Memory B cell (primary cell): Measurements from ENCODE around the gene TENM3.

ENCODE experiments used
- ATAC-seq: fragments of 150-1000 bp; cut with Tn5 transposase; 2 replicates; pipeline ENCODE4 v1.10.0; 2021; ENCODE audit warnings: low read depth, mild to moderate bottlenecking, moderate library complexity
- DNase-seq, 2 donors: peaks; one replicate each; pipeline ENCODE4 v3.0.0; 2022; ENCODE audit warnings: low spot score in 2 of 2
- H3K27ac Mint-ChIP-seq: one replicate; pipeline ENCODE4 v1.8.0; 2022; ENCODE audit warnings: mild to moderate bottlenecking, moderate library complexity, mixed read lengths
- H3K27me3 Mint-ChIP-seq: one replicate; pipeline ENCODE4 v1.8.0; 2022; ENCODE audit warnings: mixed read lengths
- H3K36me3 Mint-ChIP-seq: one replicate; pipeline ENCODE4 v1.8.0; 2022; ENCODE audit warnings: mild to moderate bottlenecking, mixed read lengths
- H3K4me1 Mint-ChIP-seq: one replicate; pipeline ENCODE4 v1.8.0; 2022; ENCODE audit warnings: mixed read lengths
- H3K4me3 Mint-ChIP-seq: one replicate; pipeline ENCODE4 v1.8.0; 2022; ENCODE audit warnings: mild to moderate bottlenecking, moderate library complexity, mixed read lengths
- H3K9me3 Mint-ChIP-seq: one replicate; pipeline ENCODE4 v1.8.0; 2022; ENCODE audit warnings: mixed read lengths

The TENM3 gene

DNA sequence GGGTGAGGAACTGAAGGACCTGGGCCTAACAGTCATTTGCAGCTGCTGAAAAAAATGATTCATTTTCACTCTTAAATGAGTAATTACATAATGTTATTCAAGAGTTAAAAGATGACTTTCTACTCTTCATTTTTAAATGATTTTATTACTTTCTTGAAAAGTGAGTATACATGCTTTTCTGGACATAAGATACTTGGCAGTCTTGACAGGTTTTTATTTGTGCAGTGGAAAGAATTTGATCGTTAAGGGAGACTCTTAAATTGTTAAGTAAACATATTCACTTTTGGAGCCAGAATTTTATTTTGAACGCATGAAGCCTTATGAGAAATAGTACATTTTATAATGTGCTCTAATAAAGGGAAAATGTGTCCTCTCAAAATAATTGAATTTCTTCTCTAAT lies 245.7 kb downstream of the TENM3 start:
- H3K27ac Mint-ChIP-seq = no peak overlapping the region

DNA sequence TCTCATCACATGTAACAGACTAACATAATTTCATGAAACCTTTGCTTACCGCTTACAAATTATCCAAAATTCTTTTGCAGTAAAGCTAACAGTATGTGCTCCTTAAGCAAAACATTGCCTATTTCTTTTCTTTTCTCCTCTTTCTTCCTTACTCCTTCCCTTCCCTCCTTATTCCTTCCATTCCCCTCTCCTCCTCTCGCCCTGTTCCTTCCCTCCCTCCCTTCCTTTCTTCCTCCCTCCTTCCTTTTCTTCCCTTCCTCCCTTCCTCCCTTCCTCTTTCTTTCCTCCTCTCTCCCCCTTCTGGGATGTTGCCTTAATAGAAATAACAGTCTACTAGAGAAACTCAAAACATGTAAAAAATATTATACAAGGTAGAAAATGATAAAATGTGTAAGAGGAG lies 246.4 kb downstream of the TENM3 start:
- Mint-ChIP-seq H3K4me3 (no peak overlapping the region), H3K9me3 (no peaks in the 10 kb centered on the region), H3K36me3 (no peaks in the 10 kb centered on the region), H3K4me1 (no peaks in the 10 kb centered on the region), H3K27me3 (peaks cover 6% of the 10 kb centered on the region), H3K27ac (no peak overlapping the region)
- ATAC-seq = no peak
- no peak for DNase-seq

More for the DNA sequence above, 245.7 kb downstream of the TENM3 start:
- Mint-ChIP-seq H3K4me3 (no peak overlapping the region), H3K27me3 (peaks cover 6% of the 10 kb centered on the region), H3K36me3 (no peaks in the 10 kb centered on the region), H3K9me3 (no peaks in the 10 kb centered on the region), H3K4me1 (no peaks in the 10 kb centered on the region)
- DNase-seq = no peak
- ATAC-seq = no peak

DNA sequence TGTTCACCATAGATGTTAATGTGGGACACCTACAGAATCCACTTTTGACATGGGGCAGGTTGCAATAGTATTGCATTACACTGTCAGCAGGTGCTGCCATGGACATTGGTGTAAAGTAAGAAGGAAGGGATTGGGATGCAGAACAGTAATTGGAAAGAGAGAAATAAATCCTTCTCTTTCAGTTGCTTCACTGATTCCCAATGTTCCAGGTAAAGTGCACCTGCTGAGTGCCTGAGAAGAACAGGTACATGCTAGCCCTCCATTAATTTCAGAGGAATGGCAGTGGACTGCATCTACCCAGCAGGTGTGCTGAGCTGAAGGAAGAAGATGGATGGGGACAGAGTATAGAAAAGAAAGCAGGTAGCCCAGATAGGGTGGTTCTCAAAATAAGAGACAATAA lies 248.5 kb downstream of the TENM3 start:
- Mint-ChIP-seq H3K4me3 (no peak overlapping the region), H3K9me3 (no peaks in the 10 kb centered on the region), H3K27me3 (peaks cover 3% of the 10 kb centered on the region), H3K36me3 (no peaks in the 10 kb centered on the region), H3K4me1 (no peaks in the 10 kb centered on the region), H3K27ac (no peak overlapping the region)
- DNase-seq (no peak), ATAC-seq (no peak)

GRCh38 chr4:182492423-182492822 lies 249.2 kb downstream of the TENM3 start:
- no peak overlapping the region for H3K27ac Mint-ChIP-seq
- H3K36me3 Mint-ChIP-seq = no peaks in the 10 kb centered on the region
- peaks cover 3% of the 10 kb centered on the region for H3K27me3 Mint-ChIP-seq
- ATAC-seq (no peak), DNase-seq (no peak)
- H3K9me3 Mint-ChIP-seq = no peaks in the 10 kb centered on the region
- H3K4me1 Mint-ChIP-seq = no peaks in the 10 kb centered on the region
- H3K4me3 Mint-ChIP-seq = no peak overlapping the region

GRCh38 chr4:182493377-182493776 lies 250.2 kb downstream of the TENM3 start:
- DNase-seq = no peak
- no peaks in the 10 kb centered on the region for H3K9me3 Mint-ChIP-seq

GRCh38 chr4:182494103-182494502 lies 250.9 kb downstream of the TENM3 start:
- H3K36me3 Mint-ChIP-seq = no peaks in the 10 kb centered on the region
- no peaks in the 10 kb centered on the region for H3K9me3 Mint-ChIP-seq
- DNase-seq = no peak
- no peak overlapping the region for H3K4me3 Mint-ChIP-seq
- ATAC-seq = no peak
- H3K4me1 Mint-ChIP-seq = no peaks in the 10 kb centered on the region
- peaks cover 1% of the 10 kb centered on the region for H3K27me3 Mint-ChIP-seq
- H3K27ac Mint-ChIP-seq = no peak overlapping the region

More at GRCh38 chr4:182493377-182493776, 250.2 kb downstream of the TENM3 start:
- H3K27me3 Mint-ChIP-seq = peaks cover 1% of the 10 kb centered on the region
- ATAC-seq = no peak
- no peak overlapping the region for H3K27ac Mint-ChIP-seq
- H3K36me3 Mint-ChIP-seq = no peaks in the 10 kb centered on the region
- no peak overlapping the region for H3K4me3 Mint-ChIP-seq
- H3K4me1 Mint-ChIP-seq = no peaks in the 10 kb centered on the region

- Mint-ChIP-seq H3K36me3 (no peaks in the 10 kb centered on the region), H3K4me1 (no peaks in the 10 kb centered on the region), H3K4me3 (no peak overlapping the region), H3K27me3 (peaks cover 1% of the 10 kb centered on the region), H3K27ac (no peak overlapping the region), H3K9me3 (no peaks in the 10 kb centered on the region)
- no peak for ATAC-seq
- DNase-seq = no peak
Observed at GRCh38 chr4:182495031-182495430, 251.8 kb downstream of the TENM3 start.

- DNase-seq = no peak
- Mint-ChIP-seq H3K27me3 (peaks cover 1% of the 10 kb centered on the region), H3K4me1 (no peaks in the 10 kb centered on the region), H3K4me3 (no peak overlapping the region), H3K9me3 (no peaks in the 10 kb centered on the region), H3K36me3 (no peaks in the 10 kb centered on the region), H3K27ac (no peak overlapping the region)
- ATAC-seq = no peak
Observed at GRCh38 chr4:182495645-182496385, 252.6 kb downstream of the TENM3 start.

DNA sequence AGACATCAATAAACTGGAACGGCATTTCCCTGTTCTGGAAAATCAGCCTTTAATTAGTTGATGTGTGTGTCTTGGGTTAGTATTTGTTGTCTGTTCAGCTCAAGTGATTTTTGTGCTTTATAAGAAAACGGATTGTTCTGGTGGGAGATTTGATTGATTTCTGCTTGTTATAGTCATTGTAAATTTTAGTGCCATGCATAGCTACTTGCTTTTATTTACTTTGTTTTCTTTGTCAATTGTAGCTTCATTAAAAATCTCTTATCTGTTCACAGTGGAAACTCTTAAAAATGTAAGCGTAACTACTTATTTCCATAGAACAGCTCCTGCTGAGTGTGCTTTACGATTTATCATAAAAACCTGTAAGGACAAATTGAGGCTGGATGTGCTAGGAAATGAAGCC lies 253.2 kb downstream of the TENM3 start:
- Mint-ChIP-seq H3K4me1 (no peaks in the 10 kb centered on the region), H3K27ac (no peak overlapping the region), H3K27me3 (peaks cover 1% of the 10 kb centered on the region), H3K9me3 (no peaks in the 10 kb centered on the region), H3K36me3 (no peaks in the 10 kb centered on the region), H3K4me3 (no peak overlapping the region)
- DNase-seq (no peak), ATAC-seq (no peak)

DNA sequence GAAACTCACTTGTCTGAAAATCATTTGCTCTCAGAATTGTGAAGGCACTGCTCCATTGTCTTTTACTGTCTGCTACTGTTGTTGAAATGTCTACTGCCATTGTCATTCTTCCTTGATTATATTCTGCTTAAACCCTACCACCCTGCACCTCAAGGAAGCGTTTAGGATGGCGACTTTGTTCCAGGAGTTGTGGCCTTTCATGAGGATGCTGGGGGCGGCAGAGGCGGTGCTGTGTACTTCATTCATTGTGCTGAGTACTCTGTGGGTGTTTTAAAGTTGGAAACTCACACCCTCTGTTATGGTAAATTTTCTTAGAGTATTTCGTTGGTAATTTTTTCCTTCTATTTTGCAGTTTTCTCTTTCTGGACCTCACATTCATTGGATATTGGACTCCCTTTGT lies 258.9 kb downstream of the TENM3 start:
- no peak for ATAC-seq
- Mint-ChIP-seq H3K27ac (no peak overlapping the region), H3K4me1 (no peaks in the 10 kb centered on the region), H3K27me3 (peaks cover 4% of the 10 kb centered on the region), H3K9me3 (no peaks in the 10 kb centered on the region), H3K4me3 (no peak overlapping the region), H3K36me3 (no peaks in the 10 kb centered on the region)
- no peak for DNase-seq

- H3K9me3 Mint-ChIP-seq = no peaks in the 10 kb centered on the region
- peaks cover 4% of the 10 kb centered on the region for H3K27me3 Mint-ChIP-seq
- ATAC-seq (no peak), DNase-seq (no peak)
- no peak overlapping the region for H3K4me3 Mint-ChIP-seq
- no peaks in the 10 kb centered on the region for H3K36me3 Mint-ChIP-seq
- H3K4me1 Mint-ChIP-seq = no peaks in the 10 kb centered on the region
- H3K27ac Mint-ChIP-seq = no peak overlapping the region
Observed at GRCh38 chr4:182504463-182504862, 261.3 kb downstream of the TENM3 start.

DNA sequence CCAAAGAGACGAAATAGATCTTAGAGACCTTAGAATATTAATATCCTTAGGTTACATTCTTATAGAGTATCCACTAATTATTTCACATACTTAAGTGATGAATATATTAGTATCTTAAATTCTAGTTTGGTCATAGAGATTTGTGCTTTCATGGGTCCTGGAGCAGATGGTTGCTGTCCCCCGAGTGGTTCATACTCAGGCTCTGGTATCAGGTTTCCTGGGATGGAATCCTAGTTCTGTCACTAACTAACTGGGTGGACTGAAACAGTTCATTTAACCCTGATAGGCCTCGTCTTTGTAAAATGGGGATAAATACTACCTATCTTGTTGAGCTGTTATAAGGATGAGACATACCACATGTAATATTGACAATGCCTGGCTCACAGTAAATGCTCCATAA lies 264.6 kb downstream of the TENM3 start:
- Mint-ChIP-seq H3K4me3 (no peak overlapping the region), H3K9me3 (no peaks in the 10 kb centered on the region), H3K4me1 (no peaks in the 10 kb centered on the region), H3K27ac (no peak overlapping the region), H3K27me3 (peaks cover 4% of the 10 kb centered on the region), H3K36me3 (no peaks in the 10 kb centered on the region)
- no peak for DNase-seq
- no peak for ATAC-seq

DNA sequence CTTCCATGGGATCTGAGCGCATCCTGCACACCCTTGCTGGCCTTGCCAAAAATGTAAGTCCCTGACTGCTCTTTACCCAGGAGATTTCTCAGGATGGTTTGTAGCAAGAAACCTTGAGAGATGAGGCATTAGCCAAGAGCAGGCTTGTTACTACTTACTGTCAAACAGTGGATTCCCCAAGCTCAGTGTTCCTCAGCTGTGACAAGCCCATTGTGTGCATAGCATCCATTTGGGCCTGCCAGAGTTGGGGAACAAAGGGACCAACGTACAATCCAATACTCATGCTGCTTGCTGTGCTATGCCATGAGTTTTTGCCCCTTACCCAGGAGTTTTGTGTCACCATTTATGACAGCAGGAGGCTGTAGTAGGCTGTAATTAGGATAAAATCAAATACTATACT lies 267.6 kb downstream of the TENM3 start:
- Mint-ChIP-seq H3K4me3 (no peak overlapping the region), H3K36me3 (no peaks in the 10 kb centered on the region), H3K4me1 (no peaks in the 10 kb centered on the region), H3K9me3 (no peaks in the 10 kb centered on the region), H3K27me3 (peaks cover under 1% of the 10 kb centered on the region), H3K27ac (no peak overlapping the region)
- ATAC-seq = no peak
- DNase-seq = no peak

DNA sequence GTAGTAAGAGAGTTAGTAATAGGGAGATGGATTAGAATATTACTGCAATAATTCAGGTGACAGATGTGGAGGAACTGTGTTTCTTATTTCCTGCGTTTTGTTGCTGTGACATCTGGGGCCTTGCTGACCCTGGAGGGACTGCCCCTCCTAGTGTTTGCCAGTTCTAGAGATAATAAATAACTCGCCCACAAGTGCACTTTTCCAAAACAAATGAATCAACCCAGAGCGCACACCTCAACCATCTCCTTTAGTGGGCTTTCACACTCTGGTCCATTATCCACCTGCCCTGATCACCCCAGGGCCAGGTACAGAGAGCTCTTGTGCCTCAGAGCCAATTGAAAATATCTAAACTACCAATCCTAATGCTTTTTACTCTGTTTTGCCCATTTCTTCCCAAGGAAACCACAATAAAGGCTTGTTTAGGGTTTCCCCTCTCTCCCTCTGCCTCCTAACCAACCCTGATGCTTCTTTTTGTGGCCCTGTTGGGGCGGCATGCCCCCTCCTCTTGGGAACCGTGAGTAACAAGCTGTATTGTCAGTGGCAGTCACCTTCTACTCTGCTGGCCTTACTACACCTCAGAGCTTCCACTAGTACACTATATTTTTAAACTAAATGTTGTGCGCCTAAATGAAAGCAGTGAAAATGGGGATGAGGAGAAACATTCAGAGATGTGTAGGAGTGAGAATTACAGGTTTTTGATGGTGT lies 270.5 kb downstream of the TENM3 start:
- H3K27ac Mint-ChIP-seq = no peak overlapping the region
- H3K4me1 Mint-ChIP-seq = no peaks in the 10 kb centered on the region
- H3K9me3 Mint-ChIP-seq = no peaks in the 10 kb centered on the region
- DNase-seq (no peak), ATAC-seq (no peak)
- no peaks in the 10 kb centered on the region for H3K36me3 Mint-ChIP-seq
- no peaks in the 10 kb centered on the region for H3K27me3 Mint-ChIP-seq
- H3K4me3 Mint-ChIP-seq = no peak overlapping the region

DNA sequence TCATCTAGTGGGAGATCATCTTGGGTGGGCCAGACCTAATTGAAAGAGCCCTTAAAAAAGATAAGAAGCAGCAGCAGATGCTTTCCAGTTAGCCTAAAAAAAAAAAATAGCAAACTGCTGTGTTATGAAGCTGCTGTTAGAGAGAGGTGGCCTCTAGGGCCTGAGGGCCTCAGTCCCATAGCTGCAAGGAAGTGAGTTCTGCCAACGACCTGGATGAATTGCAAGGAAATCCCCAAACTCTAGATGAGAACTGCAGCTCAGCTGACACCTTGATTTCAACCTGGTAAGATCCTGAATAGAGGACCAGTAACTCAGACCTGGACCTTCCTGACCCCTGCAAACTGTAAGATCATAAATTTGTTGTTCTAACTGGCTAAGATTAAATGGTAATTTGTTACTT lies 275.2 kb downstream of the TENM3 start:
- no peak for ATAC-seq
- Mint-ChIP-seq H3K9me3 (no peaks in the 10 kb centered on the region), H3K36me3 (no peaks in the 10 kb centered on the region), H3K4me3 (no peak overlapping the region), H3K27ac (no peak overlapping the region), H3K4me1 (no peaks in the 10 kb centered on the region), H3K27me3 (peaks cover 2% of the 10 kb centered on the region)
- DNase-seq = no peak
